Measurements from ENCODE around the gene KCNN3.

The KCNN3 gene

GRCh38 chr1:154715385-154715784 is 154.7 kb downstream of the KCNN3 start:
- no peaks in the 10 kb centered on the region for H3K4me1 ChIP-seq (ENCODE audit: control insufficient read depth, insufficient read depth, low read length)
- H3K4me3 ChIP-seq (ENCODE audit: low read depth, low read length) = no peak overlapping the region
- POLR2A ChIA-PET = interaction anchor here (0.7 kb wide), 1 partner anchor 439 kb away, joined by 3 read pairs; no protein-coding TSS in a partner anchor
- peaks cover 0 to 5% of the 10 kb centered on the region in 2 experiments; a peak in 1 of 3 replicates for H3K36me3 ChIP-seq (ENCODE audit: control insufficient read depth in 2 of 2, insufficient read depth in 1 of 2, low read length in 2 of 2)
- no peak overlapping the region for H3K27ac ChIP-seq (ENCODE audit: extremely low read depth, low read depth, low read length)
- no peaks in the 10 kb centered on the region for H3K9me3 ChIP-seq (ENCODE audit: control insufficient read depth, insufficient read depth, low read depth, low read length)
- CTCF ChIA-PET = interaction anchor here (0.7 to 1.6 kb wide), 6 partner anchors 17 to 535 kb away, joined by 3 to 6 read pairs (median 3); no protein-coding TSS in a partner anchor
- TF ChIP-seq ZNF510 (tag by site-specific recombination; IDR thresholded peaks at IDR 0.05; ENCODE audit: insufficient replicate concordance) = no peak
- TF ChIP-seq ZNF366 (tag by site-specific recombination; conservative IDR thresholded peaks at IDR 0.05) = peak; percentile 78

- Histone ChIP-seq H3K4me3 (ENCODE audit: low read depth, low read length) (no peak overlapping the region), H3K27ac (ENCODE audit: extremely low read depth, low read depth, low read length) (no peak overlapping the region), H3K9me3 (ENCODE audit: control insufficient read depth, insufficient read depth, low read depth, low read length) (no peaks in the 10 kb centered on the region), H3K4me1 (ENCODE audit: control insufficient read depth, insufficient read depth, low read length) (no peaks in the 10 kb centered on the region), H3K36me3 (ENCODE audit: control insufficient read depth in 2 of 2, insufficient read depth in 1 of 2, low read length in 2 of 2) (peaks cover 0 to 5% of the 10 kb centered on the region in 2 experiments; a peak in 1 of 3 replicates)
- CTCF ChIA-PET = interaction anchor here (1.2 kb wide), 1 partner anchor 16 kb away, joined by 3 read pairs; no protein-coding TSS in a partner anchor
- POLR2A ChIA-PET = no interaction called here
- no peak for TF ChIP-seq PRDM6 (tag by site-specific recombination; IDR thresholded peaks at IDR 0.05)
- TF ChIP-seq ZNF561 (tag by site-specific recombination; IDR thresholded peaks at IDR 0.05; ENCODE audit: borderline replicate concordance) = no peak
- TF ChIP-seq SCRT2 (tag by site-specific recombination; IDR thresholded peaks at IDR 0.05) = peak; percentile 95
- no peak for TF ChIP-seq ZNF510 (tag by site-specific recombination; IDR thresholded peaks at IDR 0.05; ENCODE audit: insufficient replicate concordance)
- no peak for TF ChIP-seq ZSCAN23 (tag by site-specific recombination; IDR thresholded peaks at IDR 0.05)
- TF ChIP-seq GLI4 (tag by site-specific recombination; IDR thresholded peaks at IDR 0.05) = no peak
- TF ChIP-seq BCL11B (tag by site-specific recombination; IDR thresholded peaks at IDR 0.05; ENCODE audit: low read depth) = no peak
- no peak for TF ChIP-seq ZNF692 (tag by site-specific recombination; IDR thresholded peaks at IDR 0.05)
- no peak for TF ChIP-seq PRDM10 (tag by site-specific recombination; IDR thresholded peaks at IDR 0.05)
- no peak for TF ChIP-seq ZNF292 (tag by site-specific recombination; IDR thresholded peaks at IDR 0.05; ENCODE audit: borderline replicate concordance, low read depth)
- TF ChIP-seq ZNF266 (tag by site-specific recombination; IDR thresholded peaks at IDR 0.05; ENCODE audit: low read depth) = no peak
- no peak for TF ChIP-seq ZNF518A (tag by site-specific recombination; conservative IDR thresholded peaks at IDR 0.05; ENCODE audit: low read depth)
- no peak for TF ChIP-seq ZNF558 (tag by site-specific recombination; IDR thresholded peaks at IDR 0.05)
- TF ChIP-seq PRDM4 (tag by site-specific recombination; IDR thresholded peaks at IDR 0.05) = no peak
- TF ChIP-seq ZNF610 (tag by site-specific recombination; IDR thresholded peaks at IDR 0.05; ENCODE audit: borderline replicate concordance) = no peak
- no peak for TF ChIP-seq ZNF18 (tag by site-specific recombination; IDR thresholded peaks at IDR 0.05)
These were observed 155.4 kb downstream of the KCNN3 start for GRCh38 chr1:154714638-154715037.
